IMR-90 (cell line): ENCODE data around the gene SLC35B2. TPM values are rescaled to one million over a fixed set of nuclear protein-coding genes. Genes with fewer than 3 reads are reported as not detected.

Experiments
- ATAC-seq: fragments of 200-7000 bp; cut with Tn5 transposase; 2 replicates; pipeline ENCODE4 v1.9.1; 2020; ENCODE audit warnings: low read depth, mild to moderate bottlenecking, moderate library complexity
- BruUV-seq: library from RNA; stranded (reverse); fragments of 400-500 nt; replicated peaks from 2 replicates; lab custom pipeline; 2021; lab: Mats Ljungman, UMichigan
- CTCF ChIA-PET: fragments of 300-600 bp; formaldehyde crosslinking; extraction: SDS; loops from one replicate; lab custom pipeline; 2021; ENCODE audit warnings: antibody characterized with exemption; lab: Yijun Ruan, JAX
- POLR2A ChIA-PET: fragments of 300-600 bp; sonication (Branson Sonifier 250); formaldehyde crosslinking; loops from one replicate; lab custom pipeline; 2022; ENCODE audit warnings: antibody characterized with exemption; ENCODE audit not compliant: unreplicated experiment; lab: Charles Lee
- DNase-seq: peaks from one replicate; pipeline ENCODE4 v3.0.0; 2013
- H2AFZ ChIP-seq: replicated peaks from 2 replicates; pipeline ENCODE3; 2013; ENCODE audit warnings: low read length, mild to moderate bottlenecking; ENCODE audit not compliant: poor library complexity
- H2AK5ac ChIP-seq: 2 replicates; pipeline ENCODE4 v1.6.1; 2013; ENCODE audit warnings: low read depth, low read length, inconsistent platforms
- H2AK9ac ChIP-seq: replicated peaks from 2 replicates; pipeline ENCODE3; 2013; ENCODE audit warnings: mild to moderate bottlenecking, low read depth, low read length, moderate library complexity; ENCODE audit not compliant: poor library complexity
- H2BK120ac ChIP-seq: 2 replicates; pipeline ENCODE4 v1.6.1; 2013; ENCODE audit warnings: low read depth, low read length, inconsistent platforms
- H2BK15ac ChIP-seq: 3 replicates; pipeline ENCODE4 v1.6.1; 2013; ENCODE audit warnings: low read depth, low read length, inconsistent platforms
- H2BK20ac ChIP-seq: 2 replicates; pipeline ENCODE4 v1.6.1; 2013; ENCODE audit warnings: low read depth, mild to moderate bottlenecking, inconsistent platforms, low read length, moderate library complexity
- H2BK5ac ChIP-seq: 2 replicates; pipeline ENCODE4 v1.6.1; 2013; ENCODE audit warnings: mild to moderate bottlenecking, low read depth, low read length, inconsistent platforms; ENCODE audit not compliant: poor library complexity, severe bottlenecking
- H3K14ac ChIP-seq: replicated peaks from 2 replicates; pipeline ENCODE4 v1.6.1; 2013; ENCODE audit warnings: low read depth, low read length, inconsistent platforms
- H3K18ac ChIP-seq: 2 replicates; pipeline ENCODE4 v1.6.1; 2013; ENCODE audit warnings: low read depth, low read length, control low read depth
- H3K23ac ChIP-seq: 2 replicates; pipeline ENCODE4 v1.6.1; 2013; ENCODE audit warnings: low read depth, low read length, inconsistent platforms
- H3K27ac ChIP-seq: 2 replicates; pipeline ENCODE4 v1.5.1; 2013; ENCODE audit warnings: mild to moderate bottlenecking, control low read depth, low read length; ENCODE audit not compliant: insufficient read depth
- H3K27me3 ChIP-seq: 2 replicates; pipeline ENCODE4 v1.6.1; 2013; ENCODE audit warnings: low read length; ENCODE audit not compliant: control insufficient read depth, insufficient read depth
- H3K36me3 ChIP-seq: 2 replicates; pipeline ENCODE4 v1.6.1; 2013; ENCODE audit warnings: low read length, mixed read lengths; ENCODE audit not compliant: control insufficient read depth, insufficient read depth
- H3K4ac ChIP-seq: 2 replicates; pipeline ENCODE4 v1.6.1; 2013; ENCODE audit warnings: low read depth, low read length, inconsistent platforms
- H3K4me1 ChIP-seq: 2 replicates; pipeline ENCODE4 v1.6.1; 2013; ENCODE audit warnings: low read length, mixed read lengths; ENCODE audit not compliant: control insufficient read depth, insufficient read depth
- H3K4me2 ChIP-seq: 2 replicates; pipeline ENCODE4 v1.6.1; 2013; ENCODE audit warnings: low read depth, mild to moderate bottlenecking, control low read depth, low read length, moderate library complexity
- H3K4me3 ChIP-seq: 2 replicates; pipeline ENCODE4 v1.5.1; 2013; ENCODE audit warnings: low read depth, mild to moderate bottlenecking, control low read depth, low read length, moderate library complexity; ENCODE audit not compliant: insufficient read depth
- H3K56ac ChIP-seq: 2 replicates; pipeline ENCODE4 v1.6.1; 2013; ENCODE audit warnings: low read length, inconsistent platforms; ENCODE audit not compliant: insufficient read depth; ENCODE audit errors: extremely low read depth
- H3K79me1 ChIP-seq, 2 experiments: 2 replicates each; pipeline ENCODE4 v1.6.1; 2013; ENCODE audit warnings: low read length in 2 of 2, inconsistent platforms in 1 of 2, low read depth in 1 of 2
- H3K9ac ChIP-seq: 2 replicates; pipeline ENCODE4 v1.6.1; 2013; ENCODE audit warnings: low read depth, low read length, control low read depth
- H3K9me1 ChIP-seq: 2 replicates; pipeline ENCODE4 v1.6.1; 2013; ENCODE audit warnings: low read length, inconsistent platforms; ENCODE audit not compliant: insufficient read depth
- H3K9me3 ChIP-seq: 2 replicates; pipeline ENCODE4 v1.6.1; 2013; ENCODE audit warnings: low read length; ENCODE audit not compliant: control insufficient read depth, insufficient read depth
- H4K20me1 ChIP-seq: 2 replicates; pipeline ENCODE4 v1.6.1; 2013; ENCODE audit warnings: low read length, inconsistent platforms; ENCODE audit not compliant: insufficient read depth
- H4K5ac ChIP-seq: 2 replicates; pipeline ENCODE4 v1.6.1; 2013; ENCODE audit warnings: mild to moderate bottlenecking, low read depth, low read length, control low read depth
- H4K8ac ChIP-seq, 2 experiments: 2 replicates each; pipeline ENCODE4 v1.6.1; 2013; ENCODE audit warnings: low read depth in 2 of 2, low read length in 2 of 2, control low read depth in 1 of 2, inconsistent platforms in 1 of 2
- H4K91ac ChIP-seq: 2 replicates; pipeline ENCODE4 v1.6.1; 2013; ENCODE audit warnings: low read depth, low read length, inconsistent platforms; ENCODE audit not compliant: insufficient read depth
- BHLHE40 ChIP-seq: fragments of 150-350 bp; IDR thresholded peaks from 2 replicates; pipeline ENCODE4 v1.6.1; 2016; ENCODE audit warnings: mild to moderate bottlenecking, low read depth, low read length
- CEBPB ChIP-seq: IDR thresholded peaks from 2 replicates; pipeline ENCODE4 v1.6.1; 2012; ENCODE audit warnings: low read depth, low read length, improper control_type of control experiment
- CHD1 ChIP-seq: IDR thresholded peaks from 2 replicates; pipeline ENCODE4 v1.6.1; 2012; ENCODE audit warnings: low read depth, low read length, improper control_type of control experiment
- FOS ChIP-seq: fragments of 150-350 bp; IDR thresholded peaks from 2 replicates; pipeline ENCODE4 v1.6.1; 2016; ENCODE audit warnings: low read depth, low read length
- MAFK ChIP-seq: IDR thresholded peaks from 2 replicates; pipeline ENCODE4 v1.6.1; 2012; ENCODE audit warnings: low read depth, low read length, improper control_type of control experiment
- MAZ ChIP-seq: IDR thresholded peaks from 2 replicates; pipeline ENCODE4 v1.6.1; 2012; ENCODE audit warnings: low read depth, mild to moderate bottlenecking, low read length, improper control_type of control experiment, moderate library complexity, borderline replicate concordance
- MXI1 ChIP-seq: IDR thresholded peaks from 2 replicates; pipeline ENCODE4 v1.6.1; 2012; ENCODE audit warnings: low read depth, mild to moderate bottlenecking, low read length, moderate library complexity, borderline replicate concordance
- NFE2L2 ChIP-seq: fragments of 150-350 bp; IDR thresholded peaks from 2 replicates; pipeline ENCODE4 v1.6.1; 2016; ENCODE audit warnings: low read depth, mild to moderate bottlenecking, low read length
- POLR2A ChIP-seq: IDR thresholded peaks from 2 replicates; pipeline ENCODE4 v1.6.1; 2012; ENCODE audit warnings: mild to moderate bottlenecking, low read depth, low read length
- RAD21 ChIP-seq: IDR thresholded peaks from 2 replicates; pipeline ENCODE4 v1.6.1; 2012; ENCODE audit warnings: low read length, improper control_type of control experiment
- RCOR1 ChIP-seq: IDR thresholded peaks from 2 replicates; pipeline ENCODE4 v1.6.1; 2012; ENCODE audit warnings: mild to moderate bottlenecking, low read length, improper control_type of control experiment; ENCODE audit not compliant: insufficient replicate concordance
- RFX5 ChIP-seq: IDR thresholded peaks from 2 replicates; pipeline ENCODE4 v1.8.0; 2012; ENCODE audit warnings: low read depth, mild to moderate bottlenecking, low read length, moderate library complexity
- SMC3 ChIP-seq: fragments of 150-350 bp; IDR thresholded peaks from 2 replicates; pipeline ENCODE4 v1.6.1; 2016; ENCODE audit warnings: low read depth, mild to moderate bottlenecking, antibody characterized with exemption, low read length, moderate library complexity
- WGBS, 2 experiments: methylation state at CpG; one replicate each; pipeline versions ENCODE4 v1.1.5 to v1.1.7; 2013; ENCODE audit warnings: missing lambda C conversion rate in 2 of 2; ENCODE audit not compliant: insufficient read length in 1 of 2; ENCODE audit errors: extremely low coverage in 2 of 2; 5-methylcytosine and 5-hydroxymethylcytosine counted together
- dilution Hi-C: fragments of 300-500 bp; cut with HindIII; formaldehyde crosslinking; loops from one replicate; pipeline ENCODE4 v1.14.3; 2018; ENCODE audit warnings: low sequenced_read_pairs; ENCODE audit not compliant: unreplicated experiment
- in situ Hi-C: fragments of 300-500 bp; cut with MboI; formaldehyde crosslinking; loops from 3 replicates; pipeline ENCODE4 v1.14.3; 2019; ENCODE audit warnings: low sequenced_read_pairs, inconsistent platforms, mixed read lengths
- intact Hi-C: fragments of 100-400 bp; cut with micrococcal nuclease; formaldehyde crosslinking; loops from 2 replicates; pipeline ENCODE4 v1.10.0; 2022
- polyA plus RNA-seq, 3 experiments: library from polyadenylated mRNA; depleted of rRNA; stranded (reverse); fragments of >200 nt; gene quantifications; 2 replicates each; pipeline ENCODE4 v1.2.3, GENCODE V29; 2012; ENCODE audit warnings: low replicate concordance in 1 of 3
- total RNA-seq: library from RNA; depleted of rRNA; stranded (reverse); fragments of >200 nt; gene quantifications from 2 replicates; pipeline ENCODE4 v1.2.3, GENCODE V29; 2012
- TF ChIP-seq, protein P1 (sequence below): conservative IDR thresholded peaks from 2 replicates; pipeline ENCODE4 v1.5.1; 2012; ENCODE audit warnings: mild to moderate bottlenecking, low read depth, low read length, improper control_type of control experiment
- TF ChIP-seq, protein P2 (sequence below): fragments of 150-350 bp; IDR thresholded peaks from 2 replicates; pipeline ENCODE4 v1.6.1; 2016; ENCODE audit warnings: low read depth, mild to moderate bottlenecking, low read length, moderate library complexity, borderline replicate concordance

Gene SLC35B2
- total and polyA plus RNA-seq, 2 of the 4 experiments (the other 2 are of a cell fraction) = 51.4 to 89.9 TPM

DNA sequence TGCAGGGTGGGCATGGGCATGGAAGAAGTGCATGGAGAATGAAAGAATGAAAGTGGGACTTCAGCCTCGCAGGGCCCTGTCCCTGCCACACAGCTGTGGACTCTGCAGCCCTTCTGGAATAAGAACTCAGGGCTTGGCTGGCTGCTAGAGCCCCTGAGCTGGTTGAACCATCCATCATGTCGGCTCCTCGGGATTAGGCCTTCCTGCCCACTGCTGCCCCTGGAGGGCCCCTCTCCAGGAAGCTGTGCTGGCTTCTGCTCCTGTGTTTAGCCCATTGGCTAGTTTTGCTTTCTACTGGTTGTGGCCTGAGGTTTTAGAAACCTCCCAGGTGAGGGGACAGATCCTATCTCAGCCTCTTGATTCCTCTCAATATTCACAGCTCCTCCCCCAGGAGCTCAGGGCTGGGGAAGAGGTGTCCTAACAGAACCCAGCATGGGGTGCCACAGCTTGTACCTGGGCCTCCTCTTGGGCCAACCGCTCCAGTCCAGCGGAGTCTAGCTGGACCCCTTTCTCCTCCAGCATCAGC is 47.9 kb upstream of the SLC35B2 start:
- ATAC-seq = no peak
- H3K9ac ChIP-seq = no peak overlapping the region
- in situ Hi-C loops = no loop called here
- peaks cover 3% of the 10 kb centered on the region for H3K4me1 ChIP-seq
- no peaks in the 10 kb centered on the region for H3K27me3 ChIP-seq
- no peak overlapping the region for H3K4me2 ChIP-seq
- no peak overlapping the region for H2BK15ac ChIP-seq
- H2BK5ac ChIP-seq = no peak overlapping the region
- no peak overlapping the region for H2BK20ac ChIP-seq
- dilution Hi-C loops = no loop called here
- BruUV-seq = no TSS peak
- no peak overlapping the region for H3K14ac ChIP-seq
- H2AK9ac ChIP-seq = peak overlapping the region; percentile 10
- peaks cover 3% of the 10 kb centered on the region; the same call in 1 of the 2 replicates for H3K9me1 ChIP-seq
- intact Hi-C loops = no loop called here
- H3K79me1 ChIP-seq = peaks cover 2% of the 10 kb centered on the region in 2 experiments; a peak in 1 of 4 replicates
- no peak overlapping the region for H3K23ac ChIP-seq
- no peak for DNase-seq
- H4K5ac ChIP-seq = no peak overlapping the region
- H3K27ac ChIP-seq = no peak overlapping the region
- no peaks in the 10 kb centered on the region for H3K9me3 ChIP-seq
- H2AFZ ChIP-seq = no peak overlapping the region
- H2AK5ac ChIP-seq = no peak overlapping the region
- H3K18ac ChIP-seq = no peak overlapping the region
- POLR2A ChIA-PET = no interaction called here
- H3K36me3 ChIP-seq = peaks cover 76% of the 10 kb centered on the region
- no peaks in the 10 kb centered on the region for H4K20me1 ChIP-seq
- H3K56ac ChIP-seq = no peak overlapping the region
- H4K91ac ChIP-seq = no peak overlapping the region
- H4K8ac ChIP-seq = no peak overlapping the region
- 100% methylated on average over 1 of the region's 5 CpGs; no CpG with 5 or more reads in 1 of the 2 experiments for WGBS, 2 experiments
- TF ChIP-seq POLR2A = no peak
- TF ChIP-seq SMC3 = no peak
- TF ChIP-seq CHD1 = no peak
- no peak for TF ChIP-seq MAZ
- no peak for TF ChIP-seq CEBPB
- no peak for TF ChIP-seq RFX5
- TF ChIP-seq BHLHE40 = no peak
- no peak for TF ChIP-seq MXI1
- TF ChIP-seq FOS = no peak
- no peak for TF ChIP-seq RAD21
- no peak for TF ChIP-seq MAFK
- no peak for TF ChIP-seq NFE2L2
- TF ChIP-seq, protein P1, sequence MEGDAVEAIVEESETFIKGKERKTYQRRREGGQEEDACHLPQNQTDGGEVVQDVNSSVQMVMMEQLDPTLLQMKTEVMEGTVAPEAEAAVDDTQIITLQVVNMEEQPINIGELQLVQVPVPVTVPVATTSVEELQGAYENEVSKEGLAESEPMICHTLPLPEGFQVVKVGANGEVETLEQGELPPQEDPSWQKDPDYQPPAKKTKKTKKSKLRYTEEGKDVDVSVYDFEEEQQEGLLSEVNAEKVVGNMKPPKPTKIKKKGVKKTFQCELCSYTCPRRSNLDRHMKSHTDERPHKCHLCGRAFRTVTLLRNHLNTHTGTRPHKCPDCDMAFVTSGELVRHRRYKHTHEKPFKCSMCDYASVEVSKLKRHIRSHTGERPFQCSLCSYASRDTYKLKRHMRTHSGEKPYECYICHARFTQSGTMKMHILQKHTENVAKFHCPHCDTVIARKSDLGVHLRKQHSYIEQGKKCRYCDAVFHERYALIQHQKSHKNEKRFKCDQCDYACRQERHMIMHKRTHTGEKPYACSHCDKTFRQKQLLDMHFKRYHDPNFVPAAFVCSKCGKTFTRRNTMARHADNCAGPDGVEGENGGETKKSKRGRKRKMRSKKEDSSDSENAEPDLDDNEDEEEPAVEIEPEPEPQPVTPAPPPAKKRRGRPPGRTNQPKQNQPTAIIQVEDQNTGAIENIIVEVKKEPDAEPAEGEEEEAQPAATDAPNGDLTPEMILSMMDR = no peak
- TF ChIP-seq, protein P2, sequence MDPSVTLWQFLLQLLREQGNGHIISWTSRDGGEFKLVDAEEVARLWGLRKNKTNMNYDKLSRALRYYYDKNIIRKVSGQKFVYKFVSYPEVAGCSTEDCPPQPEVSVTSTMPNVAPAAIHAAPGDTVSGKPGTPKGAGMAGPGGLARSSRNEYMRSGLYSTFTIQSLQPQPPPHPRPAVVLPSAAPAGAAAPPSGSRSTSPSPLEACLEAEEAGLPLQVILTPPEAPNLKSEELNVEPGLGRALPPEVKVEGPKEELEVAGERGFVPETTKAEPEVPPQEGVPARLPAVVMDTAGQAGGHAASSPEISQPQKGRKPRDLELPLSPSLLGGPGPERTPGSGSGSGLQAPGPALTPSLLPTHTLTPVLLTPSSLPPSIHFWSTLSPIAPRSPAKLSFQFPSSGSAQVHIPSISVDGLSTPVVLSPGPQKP = no peak
- no peak for TF ChIP-seq RCOR1
- H3K4me3 ChIP-seq = no peak overlapping the region
- H3K4ac ChIP-seq = no peak overlapping the region
- CTCF ChIA-PET = interaction anchor here (0.7 to 1.0 kb wide), 4 partner anchors 8 to 38 kb away, joined by 3 to 4 read pairs (median 4); partner anchors contain the start of gene AARS2
- no peak overlapping the region for H2BK120ac ChIP-seq
